SK-N-MC (cell line): ENCODE results near the gene MTFR2.

Source experiments
- EZH2 ChIP-seq: fragments of 200-600 bp; sonication (generic); IDR thresholded peaks from one replicate; pipeline ENCODE4 v1.6.1; 2017; ENCODE audit warnings: antibody characterized with exemption
- POLR2AphosphoS5 ChIP-seq: IDR thresholded peaks from 2 replicates; pipeline ENCODE4 v1.6.1; 2012; ENCODE audit warnings: mild to moderate bottlenecking, low read depth, low read length, borderline replicate concordance

DNA sequence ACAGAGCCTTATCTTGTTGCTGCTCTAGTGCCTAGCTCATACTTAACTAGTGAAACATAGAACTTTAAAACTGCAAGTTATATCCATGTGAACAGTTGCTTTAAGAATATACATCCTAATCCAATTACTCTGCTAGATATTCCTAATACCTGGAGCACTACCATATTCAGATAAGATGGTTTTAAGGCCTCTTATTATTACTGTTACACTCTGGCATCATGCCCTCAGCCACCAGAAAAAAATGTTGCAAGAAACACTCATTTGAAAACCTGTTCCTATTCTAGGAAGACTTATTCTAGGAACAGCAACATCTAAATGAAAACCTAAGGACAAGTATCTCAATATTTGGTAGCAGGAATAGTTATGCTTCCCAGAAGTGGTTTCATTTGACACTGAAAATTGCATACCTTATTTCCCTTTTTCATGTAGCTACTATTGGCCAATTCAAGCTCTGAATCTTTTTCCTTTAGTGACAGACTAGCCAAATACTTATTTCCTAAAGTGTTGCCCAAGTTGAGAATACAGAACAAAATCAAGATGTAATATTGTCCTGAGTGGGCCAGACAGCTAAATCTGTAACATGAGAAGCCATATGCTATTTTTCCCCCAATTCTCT is 4.8 kb upstream of the MTFR2 start:
- TF ChIP-seq EZH2 (no peak), POLR2AphosphoS5 (0 out of 2 replicates have a peak, but pooled peaks have one; percentile 10)
